H1 (cell line): ENCODE measurements around the gene DPYD. TPM values are rescaled to one million over a fixed set of nuclear protein-coding genes. Genes with fewer than 3 reads are reported as not detected.

Experiments
- CTCF ChIA-PET: fragments of 300-600 bp; sonication (Branson Sonifier 250); formaldehyde crosslinking; loops from one replicate; lab custom pipeline; 2021; ENCODE audit not compliant: partially characterized antibody; lab: Charles Lee
- POLR2A ChIA-PET: fragments of 300-600 bp; sonication (Branson Sonifier 250); formaldehyde crosslinking; loops from one replicate; lab custom pipeline; 2021; ENCODE audit warnings: inconsistent platforms; ENCODE audit not compliant: partially characterized antibody; lab: Charles Lee
- DNase-seq, 2 experiments: peaks; one replicate each; pipeline versions ENCODE4 v3.0.0 to v3.0.0-alpha.2; 2010 to 2022; ENCODE audit warnings: low spot score in 2 of 2, low read depth in 1 of 2, mixed read lengths in 1 of 2
- FAIRE-seq: peaks from 2 replicates; lab custom pipeline; 2011; peaks lifted over from hg19 to GRCh38; lab: Jason Lieb, UNC
- H2AFZ ChIP-seq: 2 replicates; pipeline ENCODE4 v1.8.1; 2012; ENCODE audit warnings: low read length, inconsistent platforms
- H2AK5ac ChIP-seq: 2 replicates; pipeline ENCODE4 v1.6.1; 2013; ENCODE audit warnings: low read depth, low read length
- H2BK120ac ChIP-seq: replicated peaks from 2 replicates; pipeline ENCODE3; 2013; ENCODE audit warnings: low read depth, low read length, inconsistent platforms
- H2BK12ac ChIP-seq: 2 replicates; pipeline ENCODE4 v1.6.1; 2013; ENCODE audit warnings: low read depth, low read length
- H2BK15ac ChIP-seq: 2 replicates; pipeline ENCODE4 v1.6.1; 2013; ENCODE audit warnings: low read length
- H2BK20ac ChIP-seq: 2 replicates; pipeline ENCODE4 v1.6.1; 2013; ENCODE audit warnings: low read length
- H2BK5ac ChIP-seq: 2 replicates; pipeline ENCODE4 v1.6.1; 2013; ENCODE audit warnings: low read depth, low read length
- H3K14ac ChIP-seq: 2 replicates; pipeline ENCODE4 v1.6.1; 2013; ENCODE audit warnings: inconsistent platforms; ENCODE audit not compliant: insufficient read length
- H3K18ac ChIP-seq: 2 replicates; pipeline ENCODE4 v1.6.1; 2013; ENCODE audit warnings: low read length; ENCODE audit errors: extremely low read depth
- H3K23ac ChIP-seq: 2 replicates; pipeline ENCODE4 v1.6.1; 2013; ENCODE audit warnings: inconsistent platforms; ENCODE audit not compliant: insufficient read length
- H3K23me2 ChIP-seq: 2 replicates; pipeline ENCODE4 v1.6.1; 2013; ENCODE audit warnings: low read depth, low read length
- H3K27ac ChIP-seq: 2 replicates; pipeline ENCODE4 v1.6.1; 2011; ENCODE audit warnings: low read depth, low read length, inconsistent platforms
- H3K27me3 ChIP-seq, 4 experiments: replicated peaks in 1 of 4; 1 replicate in 1 of 4; 2 replicates in 3 of 4; pipeline versions ENCODE4 v1.6.1 to v1.8.1; 2011 to 2013; ENCODE audit warnings: low read length in 3 of 4, mild to moderate bottlenecking in 3 of 4, inconsistent platforms in 2 of 4, mixed read lengths in 2 of 4, moderate library complexity in 1 of 4; ENCODE audit not compliant: control insufficient read depth in 3 of 4, insufficient read depth in 3 of 4; ENCODE audit errors: extremely low read depth in 1 of 4
- H3K36me3 ChIP-seq, 4 experiments: 2 replicates each; pipeline versions ENCODE4 v1.6.1 to v1.8.1; 2011 to 2013; ENCODE audit warnings: mild to moderate bottlenecking in 4 of 4, low read length in 3 of 4, moderate library complexity in 2 of 4, control low read depth in 1 of 4, inconsistent platforms in 1 of 4; ENCODE audit not compliant: insufficient read depth in 4 of 4, control insufficient read depth in 2 of 4
- H3K4ac ChIP-seq: replicated peaks from 2 replicates; pipeline ENCODE3; 2013; ENCODE audit warnings: low read length, low read depth, mixed read lengths, inconsistent platforms; ENCODE audit not compliant: insufficient read length
- H3K4me1 ChIP-seq, 4 experiments: replicated peaks in 1 of 4; 1 replicate in 1 of 4; 2 replicates in 3 of 4; pipeline versions ENCODE4 v1.6.1 to v1.8.1; 2011 to 2013; ENCODE audit warnings: low read length in 3 of 4, inconsistent platforms in 2 of 4, mixed read lengths in 1 of 4; ENCODE audit not compliant: insufficient read depth in 4 of 4, control insufficient read depth in 3 of 4
- H3K4me2 ChIP-seq, 2 experiments: 2 replicates each; pipeline versions ENCODE4 v1.6.1 to v1.8.1; 2011 to 2013; ENCODE audit warnings: low read depth in 2 of 2, low read length in 2 of 2, control low read depth in 1 of 2, inconsistent platforms in 1 of 2, mild to moderate bottlenecking in 1 of 2; ENCODE audit not compliant: insufficient read depth in 1 of 2
- H3K4me3 ChIP-seq, 4 experiments: fragments of 200-600, 300-600 bp in 1 of 4; sonication (generic), shearing (Covaris generic), sonication (Bioruptor Twin) in 1 of 4; 2 replicates each; pipeline versions ENCODE4 v1.5.1 to v1.8.1; 2011 to 2016; ENCODE audit warnings: low read length in 4 of 4, low read depth in 3 of 4, control low read depth in 2 of 4, inconsistent platforms in 2 of 4, mild to moderate bottlenecking in 2 of 4, mixed read lengths in 1 of 4, moderate library complexity in 1 of 4; ENCODE audit not compliant: insufficient read depth in 2 of 4; ENCODE audit errors: extremely low read depth in 1 of 4
- H3K56ac ChIP-seq: replicated peaks from 2 replicates; pipeline ENCODE3; 2013; ENCODE audit warnings: low read depth, mild to moderate bottlenecking, mixed read lengths, low read length, inconsistent platforms; ENCODE audit not compliant: insufficient read length
- H3K79me1 ChIP-seq: 2 replicates; pipeline ENCODE4 v1.6.1; 2013; ENCODE audit warnings: low read depth, low read length, control low read depth
- H3K79me2 ChIP-seq, 2 experiments: 2 replicates each; pipeline versions ENCODE4 v1.6.1 to v1.8.1; 2012 to 2013; ENCODE audit warnings: low read length in 2 of 2, mild to moderate bottlenecking in 2 of 2, inconsistent platforms in 1 of 2; ENCODE audit not compliant: insufficient read depth in 2 of 2, control insufficient read depth in 1 of 2
- H3K9ac ChIP-seq, 4 experiments: replicated peaks in 1 of 4; 1 replicate in 1 of 4; 2 replicates in 3 of 4; pipeline versions ENCODE4 v1.6.1 to v1.8.1; 2011 to 2013; ENCODE audit warnings: low read depth in 3 of 4, low read length in 3 of 4, control low read depth in 2 of 4, mild to moderate bottlenecking in 2 of 4, moderate library complexity in 2 of 4, inconsistent platforms in 1 of 4; ENCODE audit errors: extremely low read depth in 1 of 4
- H3K9me3 ChIP-seq, 2 experiments: 2 replicates each; pipeline versions ENCODE4 v1.6.1 to v1.8.1; 2012 to 2013; ENCODE audit warnings: mild to moderate bottlenecking in 2 of 2, moderate library complexity in 2 of 2, control low read depth in 1 of 2, inconsistent platforms in 1 of 2, low read depth in 1 of 2, low read length in 1 of 2, mixed read lengths in 1 of 2; ENCODE audit not compliant: insufficient read depth in 2 of 2
- H4K20me1 ChIP-seq, 2 experiments: replicated peaks in 1 of 2; 2 replicates each; pipeline versions ENCODE3 to v1.8.1; 2011 to 2013; ENCODE audit warnings: inconsistent platforms in 2 of 2, low read length in 2 of 2, mild to moderate bottlenecking in 1 of 2; ENCODE audit not compliant: insufficient read depth in 2 of 2, control insufficient read depth in 1 of 2
- H4K5ac ChIP-seq: 2 replicates; pipeline ENCODE4 v1.6.1; 2013; ENCODE audit warnings: low read length, low read depth, mixed read lengths, inconsistent platforms; ENCODE audit not compliant: insufficient read length
- H4K8ac ChIP-seq: 2 replicates; pipeline ENCODE4 v1.8.0; 2013; ENCODE audit warnings: mild to moderate bottlenecking, moderate library complexity, low read length, inconsistent platforms; ENCODE audit not compliant: insufficient read depth; ENCODE audit errors: extremely low read depth
- H4K91ac ChIP-seq: replicated peaks from 2 replicates; pipeline ENCODE3; 2013; ENCODE audit warnings: low read length, mixed read lengths, inconsistent platforms; ENCODE audit not compliant: insufficient read length
- CHD2 ChIP-seq: IDR thresholded peaks from 2 replicates; pipeline ENCODE4 v1.6.1; 2012; ENCODE audit warnings: low read length, improper control_type of control experiment
- CTBP2 ChIP-seq: IDR thresholded peaks from 2 replicates; pipeline ENCODE4 v1.7.0; 2011; ENCODE audit warnings: borderline replicate concordance, mild to moderate bottlenecking, moderate library complexity, mixed read lengths, low read length; ENCODE audit not compliant: insufficient read depth, insufficient read length
- E2F6 ChIP-seq: IDR thresholded peaks from 2 replicates; pipeline ENCODE4 v1.6.1; 2012; ENCODE audit warnings: inconsistent platforms
- SIRT6 ChIP-seq: IDR thresholded peaks from one replicate; pipeline ENCODE4 v1.7.1; 2012; ENCODE audit warnings: low read length, inconsistent platforms
- SUZ12 ChIP-seq: fragments of 200-600 bp; sonication (generic); IDR thresholded peaks from 2 replicates; pipeline ENCODE4 v1.6.1; 2012; ENCODE audit warnings: mild to moderate bottlenecking, inconsistent platforms, low read length, moderate library complexity, mixed read lengths
- WGBS, 2 experiments: shearing (Covaris generic) in 1 of 2; methylation state at CpG; one replicate each; pipeline versions ENCODE4 v1.1.6 to v1.1.7; 2013 to 2015; ENCODE audit warnings: low lambda C conversion rate in 2 of 2, mixed read lengths in 2 of 2, inconsistent platforms in 1 of 2, low coverage in 1 of 2, missing lambda C conversion rate in 1 of 2; ENCODE audit not compliant: insufficient replicate concordance in 2 of 2, insufficient coverage in 1 of 2, insufficient read length in 1 of 2; ENCODE audit errors: extremely low coverage in 1 of 2, missing lambda C conversion rate in 1 of 2; 5-methylcytosine and 5-hydroxymethylcytosine counted together
- polyA plus RNA-seq, 7 experiments: library from polyadenylated mRNA; depleted of rRNA in 3 of 7; stranded (reverse) in 5 of 7; unstranded in 2 of 7; fragments of >200 nt in 5 of 7; fragments of 200-250 nt in 2 of 7; gene quantifications; 1 replicate in 5 of 7; 2 replicates in 1 of 7; 4 replicates in 1 of 7; pipeline versions ENCODE4 v1.2.1 to v1.2.3, GENCODE V29; 2011 to 2013; ENCODE audit warnings: missing spikeins in 2 of 7, mixed read lengths in 2 of 7
- total RNA-seq: library from RNA; stranded (reverse); fragmentation: NEBNext Ultra II Directional; extraction: Animal tissue kit (Norgen Biotek cat#: 25700); gene quantifications from 2 replicates; pipeline ENCODE4 v1.2.1, GENCODE V29; 2021

DPYD gene
- total and polyA plus RNA-seq, 2 of the 8 experiments (the other 6 are each of a cell fraction or from before 2014, with no cell fraction given), result 0.29 to 0.73 TPM

GRCh38 chr1:97123717-97124431 lies 797.0 kb downstream of the DPYD start:
- Histone ChIP-seq H3K4me3 (no peak overlapping the region), H2AFZ (no peak overlapping the region), H3K9me3 (no peaks in the 10 kb centered on the region), H4K20me1 (no peaks in the 10 kb centered on the region), H3K9ac (no peak overlapping the region), H3K27ac (no peak overlapping the region), H2BK20ac (no peak overlapping the region), H2BK120ac (no peak overlapping the region), H3K23me2 (no peaks in the 10 kb centered on the region), H2BK12ac (no peak overlapping the region), H3K79me1 (no peaks in the 10 kb centered on the region), H4K91ac (no peak overlapping the region), H4K5ac (no peak overlapping the region), H3K4me2 (no peak overlapping the region), H3K79me2 (no peaks in the 10 kb centered on the region), H3K18ac (no peak overlapping the region), H2BK15ac (no peak overlapping the region), H3K27me3 (no peaks in the 10 kb centered on the region), H3K56ac (no peak overlapping the region), H3K14ac (no peak overlapping the region), H2BK5ac (no peak overlapping the region), H4K8ac (no peak overlapping the region), H2AK5ac (no peak overlapping the region), H3K4me1 (peaks cover 0 to 12% (median 3%) of the 10 kb centered on the region in 4 experiments; a peak in 2 of 7 replicates), H3K4ac (no peak overlapping the region), H3K23ac (no peak overlapping the region), H3K36me3 (no peaks in the 10 kb centered on the region)
- 93% methylated on average over 3 of the region's 3 CpGs; no CpG with 5 or more reads in 1 of the 2 experiments for WGBS, 2 experiments
- FAIRE-seq (no peak), DNase-seq (no peak)
- CTCF ChIA-PET, result no interaction called here
- POLR2A ChIA-PET, result no interaction called here
- TF ChIP-seq E2F6 (no peak), CHD2 (no peak), SUZ12 (no peak), SIRT6 (no peak), CTBP2 (no peak)
